Activated CD4-positive, alpha-beta memory T cell treated with anti-CD3 and anti-CD28 coated beads for 36 hours (primary cell): ENCODE measurements around the gene MEPCE. TPM values are rescaled to one million over a fixed set of nuclear protein-coding genes. Genes with fewer than 3 reads are reported as not detected.
"Not testable (repeated sequence)": the region's sequence is repeated elsewhere in the genome, so short reads cannot be mapped to it uniquely, and the experiment has no call there.

Experiments used
- CTCF ChIA-PET: fragments of 350-600 bp; sonication (Branson Sonifier 250); formaldehyde crosslinking; loops from one replicate; lab custom pipeline; 2021; ENCODE audit warnings: antibody characterized with exemption, inconsistent platforms; lab: Charles Lee
- POLR2A ChIA-PET: fragments of 350-600 bp; sonication (Branson Sonifier 250); formaldehyde crosslinking; loops from one replicate; lab custom pipeline; 2021; ENCODE audit warnings: antibody characterized with exemption; lab: Charles Lee
- DNase-seq: peaks from one replicate; pipeline ENCODE4 v3.0.0-alpha.2; 2020
- H3K27ac Mint-ChIP-seq: one replicate; pipeline ENCODE4 v1.8.0; 2021; ENCODE audit warnings: mixed read lengths
- H3K27me3 Mint-ChIP-seq: one replicate; pipeline ENCODE4 v1.8.0; 2021; ENCODE audit warnings: mixed read lengths
- H3K36me3 Mint-ChIP-seq: one replicate; pipeline ENCODE4 v1.8.0; 2021; ENCODE audit warnings: mixed read lengths
- H3K4me1 Mint-ChIP-seq: one replicate; pipeline ENCODE4 v1.8.0; 2021; ENCODE audit warnings: low read depth, mixed read lengths
- H3K4me3 Mint-ChIP-seq: one replicate; pipeline ENCODE4 v1.8.0; 2021; ENCODE audit warnings: mild to moderate bottlenecking, mixed read lengths
- H3K9me3 Mint-ChIP-seq: one replicate; pipeline ENCODE4 v1.8.0; 2021; ENCODE audit warnings: mixed read lengths
- intact Hi-C: fragments of 100-400 bp; cut with micrococcal nuclease; formaldehyde crosslinking; loops from one replicate; pipeline ENCODE4 v1.15.1; 2023
- total RNA-seq, 2 experiments: library from RNA; stranded (reverse); gene quantifications; one replicate each; pipeline ENCODE4 v1.2.3, GENCODE V29; 2021

The MEPCE gene
- 10 to 100 TPM; 41.3 to 42.0 TPM for total RNA-seq

- peak within 1 kb of the TSS; percentile 98 for H3K4me3 Mint-ChIP-seq
- intact Hi-C loops: loop anchor here (1.0 to 5.0 kb wide), 9 partner anchors 115 to 1021 kb away; partner anchors contain the start of genes BUD31, FBXO24, LRCH4 and MBLAC1
Observed at GRCh38 chr7:100429637-100430492, at the start of gene MEPCE. Gene MEPCE (plus strand): TSS chr7:100429831. CDS start chr7:100430019, 188 bp downstream.

GRCh38 chr7:100380196-100380595 lies 49.4 kb upstream of the MEPCE start:
- CTCF ChIA-PET: no interaction called here
- H3K4me3 Mint-ChIP-seq: no peak overlapping the region
- POLR2A ChIA-PET: no interaction called here
- no peaks in the 10 kb centered on the region for H3K36me3 Mint-ChIP-seq
- DNase-seq: no peak
- H3K27me3 Mint-ChIP-seq: peaks cover 2% of the 10 kb centered on the region
- H3K27ac Mint-ChIP-seq: no peak overlapping the region
- H3K4me1 Mint-ChIP-seq: peaks cover 2% of the 10 kb centered on the region
- intact Hi-C loops: no loop called here
- no peaks in the 10 kb centered on the region for H3K9me3 Mint-ChIP-seq

More at GRCh38 chr7:100429637-100430492, at the start of gene MEPCE:
- peak; percentile 96 for DNase-seq
- Mint-ChIP-seq H3K27me3 (peaks cover 8% of the 10 kb centered on the region), H3K27ac (peak within 1 kb of the TSS; percentile 100), H3K36me3 (peaks cover 51% of the 10 kb centered on the region), H3K4me1 (peaks cover 53% of the 10 kb centered on the region), H3K9me3 (peaks cover 4% of the 10 kb centered on the region)
- ChIA-PET CTCF (interaction anchor here (0.8 to 1.4 kb wide), 4 partner anchors 21 to 276 kb away, joined by 3 to 5 read pairs (median 4); partner anchors contain the start of gene POP7), POLR2A (interaction anchor here (0.6 to 3.0 kb wide), 18 partner anchors 15 to 445 kb away, joined by 3 to 15 read pairs (median 5); partner anchors contain the start of genes AP4M1, FBXO24, GNB2 and MCM7)

- H3K27ac Mint-ChIP-seq, H3K9me3 Mint-ChIP-seq, H3K4me1 Mint-ChIP-seq, H3K36me3 Mint-ChIP-seq, POLR2A ChIA-PET, intact Hi-C loops, H3K4me3 Mint-ChIP-seq, DNase-seq, H3K27me3 Mint-ChIP-seq: not testable (repeated sequence)
- CTCF ChIA-PET: interaction anchor here (1.6 kb wide), 1 partner anchor 26 kb away, joined by 6 read pairs; no protein-coding TSS in a partner anchor
Observed at GRCh38 chr7:100381531-100382233, 47.9 kb upstream of the MEPCE start.

GRCh38 chr7:100382234-100382853 lies 47.3 kb upstream of the MEPCE start:
- H3K27ac Mint-ChIP-seq, H3K27me3 Mint-ChIP-seq, DNase-seq, H3K36me3 Mint-ChIP-seq, POLR2A ChIA-PET, H3K9me3 Mint-ChIP-seq, H3K4me1 Mint-ChIP-seq, intact Hi-C loops, H3K4me3 Mint-ChIP-seq: not testable (repeated sequence)
- CTCF ChIA-PET: interaction anchor here (1.6 kb wide), 1 partner anchor 25 kb away, joined by 6 read pairs; no protein-coding TSS in a partner anchor

GRCh38 chr7:100384628-100385294 lies 44.9 kb upstream of the MEPCE start:
- DNase-seq: no peak
- H3K4me3 Mint-ChIP-seq: no peak overlapping the region
- no peaks in the 10 kb centered on the region for H3K9me3 Mint-ChIP-seq
- H3K4me1 Mint-ChIP-seq: peaks cover 2% of the 10 kb centered on the region
- CTCF ChIA-PET: interaction anchor here (0.7 to 1.3 kb wide), 3 partner anchors 13 to 26 kb away, joined by 3 to 4 read pairs (median 3); no protein-coding TSS in a partner anchor
- H3K27ac Mint-ChIP-seq: no peak overlapping the region
- peaks cover 7% of the 10 kb centered on the region for H3K27me3 Mint-ChIP-seq
- intact Hi-C loops: no loop called here
- POLR2A ChIA-PET: interaction anchor here (0.7 kb wide), 1 partner anchor 163 kb away, joined by 3 read pairs; no protein-coding TSS in a partner anchor
- H3K36me3 Mint-ChIP-seq: no peaks in the 10 kb centered on the region

GRCh38 chr7:100386940-100387339 lies 42.7 kb upstream of the MEPCE start:
- CTCF ChIA-PET: interaction anchor here (1.3 kb wide), 1 partner anchor 21 kb away, joined by 4 read pairs; no protein-coding TSS in a partner anchor
- Mint-ChIP-seq H3K27me3 (peaks cover 13% of the 10 kb centered on the region), H3K27ac (no peak overlapping the region), H3K4me3 (no peak overlapping the region), H3K9me3 (no peaks in the 10 kb centered on the region), H3K36me3 (no peaks in the 10 kb centered on the region), H3K4me1 (peaks cover 2% of the 10 kb centered on the region)
- POLR2A ChIA-PET: no interaction called here
- intact Hi-C loops: no loop called here
- no peak for DNase-seq

GRCh38 chr7:100387695-100388094 lies 41.9 kb upstream of the MEPCE start:
- ChIA-PET POLR2A (no interaction called here), CTCF (interaction anchor here (1.3 kb wide), 1 partner anchor 20 kb away, joined by 4 read pairs; no protein-coding TSS in a partner anchor)
- Mint-ChIP-seq H3K4me1 (peaks cover 2% of the 10 kb centered on the region), H3K36me3 (no peaks in the 10 kb centered on the region), H3K27me3 (peaks cover 13% of the 10 kb centered on the region), H3K9me3 (no peaks in the 10 kb centered on the region), H3K4me3 (no peak overlapping the region), H3K27ac (no peak overlapping the region)
- no peak for DNase-seq
- intact Hi-C loops: no loop called here

- intact Hi-C loops: no loop called here
- no peaks in the 10 kb centered on the region for H3K9me3 Mint-ChIP-seq
- no peak for DNase-seq
- H3K27ac Mint-ChIP-seq: no peak overlapping the region
- H3K4me1 Mint-ChIP-seq: peaks cover 2% of the 10 kb centered on the region
- H3K36me3 Mint-ChIP-seq: no peaks in the 10 kb centered on the region
- CTCF ChIA-PET: interaction anchor here (0.7 to 1.4 kb wide), 2 partner anchors 16 to 18 kb away, joined by 3 to 5 read pairs; no protein-coding TSS in a partner anchor
- POLR2A ChIA-PET: no interaction called here
- peaks cover 17% of the 10 kb centered on the region for H3K27me3 Mint-ChIP-seq
- H3K4me3 Mint-ChIP-seq: no peak overlapping the region
Observed at GRCh38 chr7:100389437-100390088, 40.1 kb upstream of the MEPCE start.

- H3K27ac Mint-ChIP-seq: no peak overlapping the region
- H3K36me3 Mint-ChIP-seq: no peaks in the 10 kb centered on the region
- DNase-seq: no peak
- H3K4me3 Mint-ChIP-seq: no peak overlapping the region
- POLR2A ChIA-PET: no interaction called here
- intact Hi-C loops: no loop called here
- CTCF ChIA-PET: interaction anchor here (1.0 to 1.4 kb wide), 1 partner anchor 17 kb away, joined by 3 to 5 read pairs; no protein-coding TSS in a partner anchor
- H3K27me3 Mint-ChIP-seq: peaks cover 18% of the 10 kb centered on the region
- no peaks in the 10 kb centered on the region for H3K9me3 Mint-ChIP-seq
- peaks cover 1% of the 10 kb centered on the region for H3K4me1 Mint-ChIP-seq
Observed at GRCh38 chr7:100390286-100391009, 39.2 kb upstream of the MEPCE start.

- intact Hi-C loops: no loop called here
- H3K4me1 Mint-ChIP-seq: peaks cover 23% of the 10 kb centered on the region
- H3K27ac Mint-ChIP-seq: no peak overlapping the region
- no peak overlapping the region for H3K4me3 Mint-ChIP-seq
- DNase-seq: no peak
- H3K9me3 Mint-ChIP-seq: no peaks in the 10 kb centered on the region
- ChIA-PET CTCF (interaction anchor here (0.9 to 1.2 kb wide), 4 partner anchors 14 to 260 kb away, joined by 3 to 8 read pairs (median 4); no protein-coding TSS in a partner anchor), POLR2A (interaction anchor here (0.6 kb wide), 1 partner anchor 12 kb away, joined by 4 read pairs; no protein-coding TSS in a partner anchor)
- no peaks in the 10 kb centered on the region for H3K36me3 Mint-ChIP-seq
- H3K27me3 Mint-ChIP-seq: peaks cover 21% of the 10 kb centered on the region
Observed at GRCh38 chr7:100393233-100393905, 36.3 kb upstream of the MEPCE start.
